ENCODE results near the gene CMTM3. TPM values are rescaled to one million over a fixed set of nuclear protein-coding genes. Genes with fewer than 3 reads are reported as not detected.

Gene CMTM3
- total RNA-seq, 1 experiment from 2014 or later = 39.2 TPM

DNA sequence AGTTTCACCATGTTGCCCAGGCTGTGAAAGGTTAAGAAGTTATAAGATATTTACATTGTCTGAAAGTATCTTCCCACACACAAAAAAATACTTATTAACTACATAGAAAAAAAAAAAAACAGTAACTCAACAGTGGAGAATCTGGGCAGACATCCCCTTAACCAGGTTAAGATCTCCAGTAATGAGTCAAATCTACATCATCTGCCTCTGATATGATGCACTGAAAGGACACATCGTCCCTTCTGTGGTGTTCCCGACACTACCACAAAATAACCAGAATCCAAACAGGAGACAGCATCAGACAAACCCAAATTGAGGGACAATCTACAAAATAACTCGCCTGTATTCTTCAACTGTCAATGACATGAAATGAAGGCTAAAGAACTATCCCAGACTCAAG lies 52.0 kb downstream of the CMTM3 start:
- TF ChIP-seq, protein P1, sequence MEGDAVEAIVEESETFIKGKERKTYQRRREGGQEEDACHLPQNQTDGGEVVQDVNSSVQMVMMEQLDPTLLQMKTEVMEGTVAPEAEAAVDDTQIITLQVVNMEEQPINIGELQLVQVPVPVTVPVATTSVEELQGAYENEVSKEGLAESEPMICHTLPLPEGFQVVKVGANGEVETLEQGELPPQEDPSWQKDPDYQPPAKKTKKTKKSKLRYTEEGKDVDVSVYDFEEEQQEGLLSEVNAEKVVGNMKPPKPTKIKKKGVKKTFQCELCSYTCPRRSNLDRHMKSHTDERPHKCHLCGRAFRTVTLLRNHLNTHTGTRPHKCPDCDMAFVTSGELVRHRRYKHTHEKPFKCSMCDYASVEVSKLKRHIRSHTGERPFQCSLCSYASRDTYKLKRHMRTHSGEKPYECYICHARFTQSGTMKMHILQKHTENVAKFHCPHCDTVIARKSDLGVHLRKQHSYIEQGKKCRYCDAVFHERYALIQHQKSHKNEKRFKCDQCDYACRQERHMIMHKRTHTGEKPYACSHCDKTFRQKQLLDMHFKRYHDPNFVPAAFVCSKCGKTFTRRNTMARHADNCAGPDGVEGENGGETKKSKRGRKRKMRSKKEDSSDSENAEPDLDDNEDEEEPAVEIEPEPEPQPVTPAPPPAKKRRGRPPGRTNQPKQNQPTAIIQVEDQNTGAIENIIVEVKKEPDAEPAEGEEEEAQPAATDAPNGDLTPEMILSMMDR (conservative IDR thresholded peaks at IDR 0.05) = no peak
- Histone ChIP-seq H3K23ac (ENCODE audit: insufficient read length, low read depth, low read length) (no peak overlapping the region), H3K4me2 (ENCODE audit: insufficient read depth, insufficient read length, low read length) (no peak overlapping the region), H2AK5ac (ENCODE audit: insufficient read length, low read length) (no peak overlapping the region), H3K9me3 (ENCODE audit: control insufficient read depth, low read depth, low read length) (no peaks in the 10 kb centered on the region), H3K56ac (ENCODE audit: insufficient read length, low read depth, low read length) (no peak overlapping the region), H3K23me2 (ENCODE audit: insufficient read length, low read depth, low read length, poor library complexity, severe bottlenecking) (no peaks in the 10 kb centered on the region), H3K4me1 (ENCODE audit: insufficient read depth, low read length) (0 out of 2 replicates have a peak, but pooled peaks cover 2% of the 10 kb centered on the region), H3K79me2 (ENCODE audit: insufficient read depth, low read length) (peaks cover 2% of the 10 kb centered on the region; the same call in 1 of the 2 replicates), H4K8ac (replicated peaks; ENCODE audit: insufficient read length, low read depth, low read length) (no peak overlapping the region), H3K27ac (ENCODE audit: insufficient read length, low read depth, low read length) (no peak overlapping the region), H2BK120ac (ENCODE audit: low read depth, low read length, poor library complexity, severe bottlenecking) (no peak overlapping the region), H4K20me1 (ENCODE audit: control insufficient read depth, insufficient read depth, insufficient read length) (no peaks in the 10 kb centered on the region), H4K5ac (ENCODE audit: insufficient read length, low read depth, low read length) (no peak overlapping the region), H3K79me1 (ENCODE audit: insufficient read depth, low read depth, low read length, poor library complexity, severe bottlenecking) (peaks cover 2% of the 10 kb centered on the region), H3K4ac (ENCODE audit: low read depth, low read length) (no peak overlapping the region), H2BK5ac (ENCODE audit: insufficient read length, low read length) (no peak overlapping the region), H3K18ac (ENCODE audit: insufficient read length, low read depth, low read length) (no peak overlapping the region), H2BK20ac (ENCODE audit: low read depth, low read length, poor library complexity, severe bottlenecking) (no peak overlapping the region), H2BK15ac (ENCODE audit: low read depth, low read length) (no peak overlapping the region), H2AFZ (ENCODE audit: low read length) (no peak overlapping the region), H3T11ph (ENCODE audit: low read length) (no peak overlapping the region), H2BK12ac (ENCODE audit: insufficient read length, low read depth, low read length) (no peak overlapping the region), H3K9ac (ENCODE audit: extremely low read depth, insufficient read length, low read length) (no peak overlapping the region), H3K14ac (ENCODE audit: insufficient read depth, low read length) (no peak overlapping the region), H3K27me3 (ENCODE audit: insufficient read depth, low read length) (no peaks in the 10 kb centered on the region), H4K91ac (ENCODE audit: insufficient read length, low read depth, low read length) (no peak overlapping the region)
- Mint-ChIP-seq H3K36me3 (ENCODE audit: insufficient read depth in 1 of 3, low read depth in 3 of 3) (no peaks in the 10 kb centered on the region), H3K4me1 (peaks cover 23 to 30% of the 10 kb centered on the region in 2 experiments), H3K27me3 (ENCODE audit: low read depth) (no peaks in the 10 kb centered on the region; the same call in 1 of the 2 replicates), H3K27ac (no peak overlapping the region), H3K9me3 (no peaks in the 10 kb centered on the region), H3K4me3 (no peak overlapping the region)
- no peak for DNase-seq
- WGBS (ENCODE audit: extremely low coverage, insufficient read length, low lambda C conversion rate) = no CpG with 5 or more reads among the region's 3 CpGs
